ENCODE measurements around the gene ZNF74. TPM values are rescaled to one million over a fixed set of nuclear protein-coding genes. Genes with fewer than 3 reads are reported as not detected.
"Not testable (repeated sequence)": the region's sequence is repeated elsewhere in the genome, so short reads cannot be mapped to it uniquely, and the experiment has no call there.

ZNF74 gene
- total and polyA plus RNA-seq, 2 experiments from 2014 or later, result 24.4 to 90.9 TPM

- no peak for DNase-seq (ENCODE audit: low read depth in 1 of 2, low spot score in 1 of 2)
- Histone ChIP-seq H3K36me3 (no peaks in the 10 kb centered on the region), H3K9me3 (ENCODE audit: low read depth) (no peaks in the 10 kb centered on the region), H3K4me1 (ENCODE audit: low read depth) (no peaks in the 10 kb centered on the region), H3K27ac (no peak overlapping the region), H3K27me3 (no peaks in the 10 kb centered on the region), H3K4me3 (no peak overlapping the region)
- TF ChIP-seq CTCF (IDR thresholded peaks at IDR 0.05; ENCODE audit: low read depth, low read length), result no peak
Observed at GRCh38 chr22:20386336-20386735, 7.6 kb upstream of the ZNF74 start.

- no peaks in the 10 kb centered on the region for H3K27me3 ChIP-seq
- H3K9me3 ChIP-seq (ENCODE audit: low read depth), result no peaks in the 10 kb centered on the region
- H3K36me3 ChIP-seq, result no peaks in the 10 kb centered on the region
- no peak for TF ChIP-seq CTCF (IDR thresholded peaks at IDR 0.05; ENCODE audit: low read depth, low read length)
- no peaks in the 10 kb centered on the region for H3K4me1 ChIP-seq (ENCODE audit: low read depth)
- no peak for DNase-seq (ENCODE audit: low read depth in 1 of 2, low spot score in 1 of 2)
- H3K27ac ChIP-seq, result no peak overlapping the region
- H3K4me3 ChIP-seq, result no peak overlapping the region
Observed at GRCh38 chr22:20386972-20387371, 7.0 kb upstream of the ZNF74 start.

- Histone ChIP-seq H3K4me3 (no peak overlapping the region), H3K27ac (no peak overlapping the region), H3K4me1 (ENCODE audit: low read depth) (no peaks in the 10 kb centered on the region), H3K9me3 (ENCODE audit: low read depth) (no peaks in the 10 kb centered on the region), H3K27me3 (no peaks in the 10 kb centered on the region), H3K36me3 (no peaks in the 10 kb centered on the region)
- no peak for DNase-seq (ENCODE audit: low read depth in 1 of 2, low spot score in 1 of 2)
- TF ChIP-seq CTCF (IDR thresholded peaks at IDR 0.05; ENCODE audit: low read depth, low read length), result no peak
Observed at GRCh38 chr22:20388200-20388599, 5.8 kb upstream of the ZNF74 start.

GRCh38 chr22:20389288-20389687 lies 4.7 kb upstream of the ZNF74 start:
- no peak for DNase-seq (ENCODE audit: low read depth in 1 of 2, low spot score in 1 of 2)
- H3K27ac ChIP-seq, result no peak overlapping the region
- H3K27me3 ChIP-seq, result no peaks in the 10 kb centered on the region
- H3K36me3 ChIP-seq, result no peaks in the 10 kb centered on the region
- TF ChIP-seq CTCF (IDR thresholded peaks at IDR 0.05; ENCODE audit: low read depth, low read length), result no peak
- no peaks in the 10 kb centered on the region for H3K9me3 ChIP-seq (ENCODE audit: low read depth)
- H3K4me1 ChIP-seq (ENCODE audit: low read depth), result no peaks in the 10 kb centered on the region
- no peak overlapping the region for H3K4me3 ChIP-seq

- no peak for DNase-seq (ENCODE audit: low read depth in 1 of 2, low spot score in 1 of 2)
- TF ChIP-seq CTCF (IDR thresholded peaks at IDR 0.05; ENCODE audit: low read depth, low read length), result no peak
- no peak overlapping the region for H3K27ac ChIP-seq
- H3K4me3 ChIP-seq, result no peak overlapping the region
- H3K36me3 ChIP-seq, result no peaks in the 10 kb centered on the region
- no peaks in the 10 kb centered on the region for H3K9me3 ChIP-seq (ENCODE audit: low read depth)
- no peaks in the 10 kb centered on the region for H3K4me1 ChIP-seq (ENCODE audit: low read depth)
- H3K27me3 ChIP-seq, result no peaks in the 10 kb centered on the region
Observed at GRCh38 chr22:20390394-20390907, 3.5 kb upstream of the ZNF74 start.

- DNase-seq (ENCODE audit: low read depth in 1 of 2, low spot score in 1 of 2), result no peak
- TF ChIP-seq CTCF (IDR thresholded peaks at IDR 0.05; ENCODE audit: low read depth, low read length), result no peak
- Histone ChIP-seq H3K4me3 (no peak overlapping the region), H3K27me3 (no peaks in the 10 kb centered on the region), H3K4me1 (ENCODE audit: low read depth) (peaks cover 4% of the 10 kb centered on the region), H3K27ac (no peak overlapping the region), H3K36me3 (no peaks in the 10 kb centered on the region), H3K9me3 (ENCODE audit: low read depth) (no peaks in the 10 kb centered on the region)
Observed at GRCh38 chr22:20391222-20391621, 2.7 kb upstream of the ZNF74 start.

GRCh38 chr22:20392365-20392881 lies 1.5 kb upstream of the ZNF74 start:
- not testable (repeated sequence) for H3K27ac ChIP-seq; H3K9me3 ChIP-seq (ENCODE audit: low read depth); H3K4me3 ChIP-seq; H3K36me3 ChIP-seq; H3K27me3 ChIP-seq; DNase-seq (ENCODE audit: low read depth in 1 of 2, low spot score in 1 of 2)
- peaks cover 11% of the 10 kb centered on the region for H3K4me1 ChIP-seq (ENCODE audit: low read depth)
